IMR-90 (cell line): ENCODE results near the gene KCNMB2. TPM values are rescaled to one million over a fixed set of nuclear protein-coding genes. Genes with fewer than 3 reads are reported as not detected.

Experiments used
- ATAC-seq: fragments of 200-7000 bp; cut with Tn5 transposase; 2 replicates; pipeline ENCODE4 v1.9.1; 2020; ENCODE audit warnings: low read depth, mild to moderate bottlenecking, moderate library complexity
- BruUV-seq: library from RNA; stranded (reverse); fragments of 400-500 nt; replicated peaks from 2 replicates; lab custom pipeline; 2021; lab: Mats Ljungman, UMichigan
- CTCF ChIA-PET: fragments of 300-600 bp; formaldehyde crosslinking; extraction: SDS; loops from one replicate; lab custom pipeline; 2021; ENCODE audit warnings: antibody characterized with exemption; lab: Yijun Ruan, JAX
- POLR2A ChIA-PET: fragments of 300-600 bp; sonication (Branson Sonifier 250); formaldehyde crosslinking; loops from one replicate; lab custom pipeline; 2022; ENCODE audit warnings: antibody characterized with exemption; ENCODE audit not compliant: unreplicated experiment; lab: Charles Lee
- DNase-seq: peaks from one replicate; pipeline ENCODE4 v3.0.0; 2013
- H2AFZ ChIP-seq: replicated peaks from 2 replicates; pipeline ENCODE3; 2013; ENCODE audit warnings: low read length, mild to moderate bottlenecking; ENCODE audit not compliant: poor library complexity
- H2AK5ac ChIP-seq: 2 replicates; pipeline ENCODE4 v1.6.1; 2013; ENCODE audit warnings: low read depth, low read length, inconsistent platforms
- H2AK9ac ChIP-seq: replicated peaks from 2 replicates; pipeline ENCODE3; 2013; ENCODE audit warnings: mild to moderate bottlenecking, low read depth, low read length, moderate library complexity; ENCODE audit not compliant: poor library complexity
- H2BK120ac ChIP-seq: 2 replicates; pipeline ENCODE4 v1.6.1; 2013; ENCODE audit warnings: low read depth, low read length, inconsistent platforms
- H2BK15ac ChIP-seq: 3 replicates; pipeline ENCODE4 v1.6.1; 2013; ENCODE audit warnings: low read depth, low read length, inconsistent platforms
- H2BK20ac ChIP-seq: 2 replicates; pipeline ENCODE4 v1.6.1; 2013; ENCODE audit warnings: low read depth, mild to moderate bottlenecking, inconsistent platforms, low read length, moderate library complexity
- H2BK5ac ChIP-seq: 2 replicates; pipeline ENCODE4 v1.6.1; 2013; ENCODE audit warnings: mild to moderate bottlenecking, low read depth, low read length, inconsistent platforms; ENCODE audit not compliant: poor library complexity, severe bottlenecking
- H3K14ac ChIP-seq: replicated peaks from 2 replicates; pipeline ENCODE4 v1.6.1; 2013; ENCODE audit warnings: low read depth, low read length, inconsistent platforms
- H3K18ac ChIP-seq: 2 replicates; pipeline ENCODE4 v1.6.1; 2013; ENCODE audit warnings: low read depth, low read length, control low read depth
- H3K23ac ChIP-seq: 2 replicates; pipeline ENCODE4 v1.6.1; 2013; ENCODE audit warnings: low read depth, low read length, inconsistent platforms
- H3K27ac ChIP-seq: 2 replicates; pipeline ENCODE4 v1.5.1; 2013; ENCODE audit warnings: mild to moderate bottlenecking, control low read depth, low read length; ENCODE audit not compliant: insufficient read depth
- H3K27me3 ChIP-seq: 2 replicates; pipeline ENCODE4 v1.6.1; 2013; ENCODE audit warnings: low read length; ENCODE audit not compliant: control insufficient read depth, insufficient read depth
- H3K36me3 ChIP-seq: 2 replicates; pipeline ENCODE4 v1.6.1; 2013; ENCODE audit warnings: low read length, mixed read lengths; ENCODE audit not compliant: control insufficient read depth, insufficient read depth
- H3K4ac ChIP-seq: 2 replicates; pipeline ENCODE4 v1.6.1; 2013; ENCODE audit warnings: low read depth, low read length, inconsistent platforms
- H3K4me1 ChIP-seq: 2 replicates; pipeline ENCODE4 v1.6.1; 2013; ENCODE audit warnings: low read length, mixed read lengths; ENCODE audit not compliant: control insufficient read depth, insufficient read depth
- H3K4me2 ChIP-seq: 2 replicates; pipeline ENCODE4 v1.6.1; 2013; ENCODE audit warnings: low read depth, mild to moderate bottlenecking, control low read depth, low read length, moderate library complexity
- H3K4me3 ChIP-seq: 2 replicates; pipeline ENCODE4 v1.5.1; 2013; ENCODE audit warnings: low read depth, mild to moderate bottlenecking, control low read depth, low read length, moderate library complexity; ENCODE audit not compliant: insufficient read depth
- H3K56ac ChIP-seq: 2 replicates; pipeline ENCODE4 v1.6.1; 2013; ENCODE audit warnings: low read length, inconsistent platforms; ENCODE audit not compliant: insufficient read depth; ENCODE audit errors: extremely low read depth
- H3K79me1 ChIP-seq, 2 experiments: 2 replicates each; pipeline ENCODE4 v1.6.1; 2013; ENCODE audit warnings: low read length in 2 of 2, inconsistent platforms in 1 of 2, low read depth in 1 of 2
- H3K9ac ChIP-seq: 2 replicates; pipeline ENCODE4 v1.6.1; 2013; ENCODE audit warnings: low read depth, low read length, control low read depth
- H3K9me1 ChIP-seq: 2 replicates; pipeline ENCODE4 v1.6.1; 2013; ENCODE audit warnings: low read length, inconsistent platforms; ENCODE audit not compliant: insufficient read depth
- H3K9me3 ChIP-seq: 2 replicates; pipeline ENCODE4 v1.6.1; 2013; ENCODE audit warnings: low read length; ENCODE audit not compliant: control insufficient read depth, insufficient read depth
- H4K20me1 ChIP-seq: 2 replicates; pipeline ENCODE4 v1.6.1; 2013; ENCODE audit warnings: low read length, inconsistent platforms; ENCODE audit not compliant: insufficient read depth
- H4K5ac ChIP-seq: 2 replicates; pipeline ENCODE4 v1.6.1; 2013; ENCODE audit warnings: mild to moderate bottlenecking, low read depth, low read length, control low read depth
- H4K8ac ChIP-seq, 2 experiments: 2 replicates each; pipeline ENCODE4 v1.6.1; 2013; ENCODE audit warnings: low read depth in 2 of 2, low read length in 2 of 2, control low read depth in 1 of 2, inconsistent platforms in 1 of 2
- H4K91ac ChIP-seq: 2 replicates; pipeline ENCODE4 v1.6.1; 2013; ENCODE audit warnings: low read depth, low read length, inconsistent platforms; ENCODE audit not compliant: insufficient read depth
- BHLHE40 ChIP-seq: fragments of 150-350 bp; IDR thresholded peaks from 2 replicates; pipeline ENCODE4 v1.6.1; 2016; ENCODE audit warnings: mild to moderate bottlenecking, low read depth, low read length
- CEBPB ChIP-seq: IDR thresholded peaks from 2 replicates; pipeline ENCODE4 v1.6.1; 2012; ENCODE audit warnings: low read depth, low read length, improper control_type of control experiment
- FOS ChIP-seq: fragments of 150-350 bp; IDR thresholded peaks from 2 replicates; pipeline ENCODE4 v1.6.1; 2016; ENCODE audit warnings: low read depth, low read length
- POLR2A ChIP-seq: IDR thresholded peaks from 2 replicates; pipeline ENCODE4 v1.6.1; 2012; ENCODE audit warnings: mild to moderate bottlenecking, low read depth, low read length
- RAD21 ChIP-seq: IDR thresholded peaks from 2 replicates; pipeline ENCODE4 v1.6.1; 2012; ENCODE audit warnings: low read length, improper control_type of control experiment
- RCOR1 ChIP-seq: IDR thresholded peaks from 2 replicates; pipeline ENCODE4 v1.6.1; 2012; ENCODE audit warnings: mild to moderate bottlenecking, low read length, improper control_type of control experiment; ENCODE audit not compliant: insufficient replicate concordance
- SMC3 ChIP-seq: fragments of 150-350 bp; IDR thresholded peaks from 2 replicates; pipeline ENCODE4 v1.6.1; 2016; ENCODE audit warnings: low read depth, mild to moderate bottlenecking, antibody characterized with exemption, low read length, moderate library complexity
- USF2 ChIP-seq: fragments of 150-350 bp; IDR thresholded peaks from 2 replicates; pipeline ENCODE4 v1.6.1; 2017; ENCODE audit warnings: mild to moderate bottlenecking, antibody characterized with exemption, low read length, low read depth
- WGBS, 2 experiments: methylation state at CpG; one replicate each; pipeline versions ENCODE4 v1.1.5 to v1.1.7; 2013; ENCODE audit warnings: missing lambda C conversion rate in 2 of 2; ENCODE audit not compliant: insufficient read length in 1 of 2; ENCODE audit errors: extremely low coverage in 2 of 2; 5-methylcytosine and 5-hydroxymethylcytosine counted together
- dilution Hi-C: fragments of 300-500 bp; cut with HindIII; formaldehyde crosslinking; loops from one replicate; pipeline ENCODE4 v1.14.3; 2018; ENCODE audit warnings: low sequenced_read_pairs; ENCODE audit not compliant: unreplicated experiment
- in situ Hi-C: fragments of 300-500 bp; cut with MboI; formaldehyde crosslinking; loops from 3 replicates; pipeline ENCODE4 v1.14.3; 2019; ENCODE audit warnings: low sequenced_read_pairs, inconsistent platforms, mixed read lengths
- intact Hi-C: fragments of 100-400 bp; cut with micrococcal nuclease; formaldehyde crosslinking; loops from 2 replicates; pipeline ENCODE4 v1.10.0; 2022
- polyA plus RNA-seq, 3 experiments: library from polyadenylated mRNA; depleted of rRNA; stranded (reverse); fragments of >200 nt; gene quantifications; 2 replicates each; pipeline ENCODE4 v1.2.3, GENCODE V29; 2012; ENCODE audit warnings: low replicate concordance in 1 of 3
- total RNA-seq: library from RNA; depleted of rRNA; stranded (reverse); fragments of >200 nt; gene quantifications from 2 replicates; pipeline ENCODE4 v1.2.3, GENCODE V29; 2012
- TF ChIP-seq, protein P1 (sequence below): conservative IDR thresholded peaks from 2 replicates; pipeline ENCODE4 v1.5.1; 2012; ENCODE audit warnings: mild to moderate bottlenecking, low read depth, low read length, improper control_type of control experiment
- TF ChIP-seq, protein P2 (sequence below): fragments of 150-350 bp; IDR thresholded peaks from 2 replicates; pipeline ENCODE4 v1.6.1; 2016; ENCODE audit warnings: low read depth, mild to moderate bottlenecking, low read length, moderate library complexity, borderline replicate concordance

The KCNMB2 gene
- total and polyA plus RNA-seq, 2 of the 4 experiments (the other 2 are of a cell fraction), result not detected

DNA sequence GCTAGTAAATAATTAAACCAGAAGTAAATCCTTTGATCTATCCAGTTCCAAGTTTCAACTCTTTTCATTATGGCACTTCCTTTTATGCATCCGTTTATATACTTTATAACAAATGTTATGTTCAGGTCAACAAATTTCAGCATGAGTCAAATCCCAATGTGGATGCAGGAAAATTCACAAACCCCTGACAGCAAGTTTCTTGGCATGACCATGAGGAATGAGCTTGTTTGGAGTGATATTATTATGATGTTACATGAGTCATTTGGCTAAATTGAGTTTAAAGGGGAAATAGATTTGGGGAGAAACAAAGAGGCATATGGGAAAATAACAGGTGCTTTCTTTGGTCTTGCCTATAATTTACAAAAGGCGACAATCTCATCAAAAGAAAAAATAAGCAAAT is 32.1 kb upstream of the KCNMB2 start:
- TF ChIP-seq, protein P1, sequence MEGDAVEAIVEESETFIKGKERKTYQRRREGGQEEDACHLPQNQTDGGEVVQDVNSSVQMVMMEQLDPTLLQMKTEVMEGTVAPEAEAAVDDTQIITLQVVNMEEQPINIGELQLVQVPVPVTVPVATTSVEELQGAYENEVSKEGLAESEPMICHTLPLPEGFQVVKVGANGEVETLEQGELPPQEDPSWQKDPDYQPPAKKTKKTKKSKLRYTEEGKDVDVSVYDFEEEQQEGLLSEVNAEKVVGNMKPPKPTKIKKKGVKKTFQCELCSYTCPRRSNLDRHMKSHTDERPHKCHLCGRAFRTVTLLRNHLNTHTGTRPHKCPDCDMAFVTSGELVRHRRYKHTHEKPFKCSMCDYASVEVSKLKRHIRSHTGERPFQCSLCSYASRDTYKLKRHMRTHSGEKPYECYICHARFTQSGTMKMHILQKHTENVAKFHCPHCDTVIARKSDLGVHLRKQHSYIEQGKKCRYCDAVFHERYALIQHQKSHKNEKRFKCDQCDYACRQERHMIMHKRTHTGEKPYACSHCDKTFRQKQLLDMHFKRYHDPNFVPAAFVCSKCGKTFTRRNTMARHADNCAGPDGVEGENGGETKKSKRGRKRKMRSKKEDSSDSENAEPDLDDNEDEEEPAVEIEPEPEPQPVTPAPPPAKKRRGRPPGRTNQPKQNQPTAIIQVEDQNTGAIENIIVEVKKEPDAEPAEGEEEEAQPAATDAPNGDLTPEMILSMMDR, result no peak
- no peak for TF ChIP-seq RCOR1
- TF ChIP-seq POLR2A, result no peak
- TF ChIP-seq USF2, result no peak
- no peak for TF ChIP-seq BHLHE40
- no peak for TF ChIP-seq SMC3
- TF ChIP-seq, protein P2, sequence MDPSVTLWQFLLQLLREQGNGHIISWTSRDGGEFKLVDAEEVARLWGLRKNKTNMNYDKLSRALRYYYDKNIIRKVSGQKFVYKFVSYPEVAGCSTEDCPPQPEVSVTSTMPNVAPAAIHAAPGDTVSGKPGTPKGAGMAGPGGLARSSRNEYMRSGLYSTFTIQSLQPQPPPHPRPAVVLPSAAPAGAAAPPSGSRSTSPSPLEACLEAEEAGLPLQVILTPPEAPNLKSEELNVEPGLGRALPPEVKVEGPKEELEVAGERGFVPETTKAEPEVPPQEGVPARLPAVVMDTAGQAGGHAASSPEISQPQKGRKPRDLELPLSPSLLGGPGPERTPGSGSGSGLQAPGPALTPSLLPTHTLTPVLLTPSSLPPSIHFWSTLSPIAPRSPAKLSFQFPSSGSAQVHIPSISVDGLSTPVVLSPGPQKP, result no peak
- no peak for TF ChIP-seq RAD21
- TF ChIP-seq FOS, result no peak
- no peak for TF ChIP-seq CEBPB
- Histone ChIP-seq H3K9ac (no peak overlapping the region), H4K20me1 (no peaks in the 10 kb centered on the region), H4K91ac (no peak overlapping the region), H3K4me1 (no peaks in the 10 kb centered on the region), H3K4me2 (no peak overlapping the region), H3K27ac (no peak overlapping the region), H3K4ac (no peak overlapping the region), H3K4me3 (no peak overlapping the region), H2BK15ac (no peak overlapping the region), H3K36me3 (no peaks in the 10 kb centered on the region), H3K14ac (no peak overlapping the region), H2AK9ac (no peak overlapping the region), H3K9me3 (no peaks in the 10 kb centered on the region), H2BK20ac (no peak overlapping the region), H2BK120ac (no peak overlapping the region), H3K18ac (no peak overlapping the region), H3K9me1 (no peaks in the 10 kb centered on the region), H3K23ac (no peak overlapping the region), H3K56ac (no peak overlapping the region), H2AK5ac (no peak overlapping the region), H2AFZ (no peak overlapping the region), H2BK5ac (no peak overlapping the region), H3K79me1 (no peaks in the 10 kb centered on the region), H4K8ac (no peak overlapping the region), H3K27me3 (no peaks in the 10 kb centered on the region), H4K5ac (no peak overlapping the region)
- in situ Hi-C loops (no loop called here), intact Hi-C loops (no loop called here), dilution Hi-C loops (no loop called here)
- POLR2A ChIA-PET, result no interaction called here
- CTCF ChIA-PET, result no interaction called here
- ATAC-seq, result no peak
- no peak for DNase-seq
- BruUV-seq, result no TSS peak
- WGBS, 2 experiments, result no CpG with 5 or more reads among the region's 2 CpGs
